Upper lobe of left lung (tissue), 6 donors: ENCODE results near the gene MYO3B. TPM values are rescaled to one million over a fixed set of nuclear protein-coding genes. Genes with fewer than 3 reads are reported as not detected.

Experiments used
- ATAC-seq, 2 donors: fragments of 200-7000 bp; cut with Tn5 transposase; one replicate each; pipeline ENCODE4 v1.9.1; 2022; ENCODE audit warnings: mild to moderate bottlenecking in 2 of 2, moderate library complexity in 2 of 2; ENCODE audit not compliant: low FRiP score in 2 of 2
- DNase-seq, 2 donors: peaks; one replicate each; pipeline ENCODE4 v3.0.0-alpha.2; 2019 to 2020
- H3K27ac ChIP-seq, 4 donors: fragments of 200-600 bp; sonication (generic); one replicate each; pipeline ENCODE4 v1.5.1; 2016 to 2019
- H3K27me3 ChIP-seq, 4 donors: fragments of 200-600 bp; sonication (generic); one replicate each; pipeline ENCODE4 v1.5.1; 2017 to 2019
- H3K36me3 ChIP-seq, 4 donors: fragments of 200-600 bp; sonication (generic); one replicate each; pipeline ENCODE4 v1.5.1; 2016 to 2019
- H3K4me1 ChIP-seq, 4 donors: fragments of 200-600 bp; sonication (generic); one replicate each; pipeline ENCODE4 v1.5.1; 2018 to 2019
- H3K4me3 ChIP-seq, 4 donors: fragments of 200-600 bp; sonication (generic); one replicate each; pipeline ENCODE4 v1.5.1; 2017 to 2019; ENCODE audit warnings: mild to moderate bottlenecking in 2 of 4, moderate library complexity in 1 of 4
- H3K9me3 ChIP-seq, 4 donors: fragments of 200-600 bp; sonication (generic); one replicate each; pipeline ENCODE4 v1.5.1; 2018 to 2019
- EP300 ChIP-seq, 4 donors: sonication (generic); formaldehyde crosslinking; IDR thresholded peaks; one replicate each; pipeline ENCODE4 v1.5.1; 2017; ENCODE audit warnings: antibody characterized with exemption in 4 of 4, control low read depth in 2 of 4
- POLR2A ChIP-seq, 4 donors: fragments of 450-650 bp; IDR thresholded peaks; one replicate each; pipeline ENCODE4 v1.5.1; 2016 to 2017; ENCODE audit warnings: antibody characterized with exemption in 4 of 4, mild to moderate bottlenecking in 2 of 4
- POLR2AphosphoS5 ChIP-seq, 2 donors: sonication (generic); formaldehyde crosslinking; IDR thresholded peaks; one replicate each; pipeline ENCODE4 v1.5.1; 2017; ENCODE audit warnings: antibody characterized with exemption in 2 of 2
- WGBS, 2 donors: methylation state at CpG; one replicate each; pipeline ENCODE4 v1.1.5; 2017 to 2018; 5-methylcytosine and 5-hydroxymethylcytosine counted together
- total RNA-seq, 6 donors: library from RNA; depleted of rRNA in 4 of 6; stranded (reverse); fragments of >200 nt in 4 of 6; gene quantifications; one replicate each; pipeline versions ENCODE4 v1.1.0 to v1.2.1, GENCODE V29; 2016 to 2021
- TF ChIP-seq, protein P1 (sequence below), 6 experiments: fragments of 450-650 bp in 4 of 6; fragments of 200-600 bp in 2 of 6; sonication (generic) in 2 of 6; IDR thresholded peaks; one replicate each; pipeline ENCODE4 v1.5.1; 2016 to 2019; ENCODE audit warnings: antibody characterized with exemption in 6 of 6
- donor health status: DM: no; HTN: no; CAD: no; lungs with moderate emphysema.
- donor health status: DM: no; HTN: yes; CAD: no; lungs with severe emphysema.

Gene MYO3B
- total RNA-seq, 6 donors from 2014 or later: 0.09 to 0.20 (median 0.13) TPM; not detected in 3

DNA sequence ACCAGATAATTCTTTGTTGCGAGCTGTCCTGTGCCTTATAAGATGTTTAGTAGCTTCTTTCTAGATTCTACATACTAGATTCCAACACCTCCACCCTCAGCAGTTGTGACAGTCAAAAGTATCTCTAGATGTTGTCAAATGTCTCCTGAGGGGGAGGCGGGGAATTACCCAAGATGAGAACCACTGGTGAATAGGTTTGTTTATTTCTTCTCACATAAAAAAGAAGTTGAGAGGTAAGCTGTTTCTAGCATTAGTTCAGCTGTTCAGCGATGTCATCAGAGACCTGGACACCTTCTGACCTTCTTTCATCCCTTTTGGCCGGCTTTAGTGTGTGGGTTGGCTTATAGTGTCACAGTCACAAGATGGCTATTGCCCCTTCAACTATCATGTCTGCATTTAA is 299.7 kb downstream of the MYO3B start:
- TF ChIP-seq, protein P1, sequence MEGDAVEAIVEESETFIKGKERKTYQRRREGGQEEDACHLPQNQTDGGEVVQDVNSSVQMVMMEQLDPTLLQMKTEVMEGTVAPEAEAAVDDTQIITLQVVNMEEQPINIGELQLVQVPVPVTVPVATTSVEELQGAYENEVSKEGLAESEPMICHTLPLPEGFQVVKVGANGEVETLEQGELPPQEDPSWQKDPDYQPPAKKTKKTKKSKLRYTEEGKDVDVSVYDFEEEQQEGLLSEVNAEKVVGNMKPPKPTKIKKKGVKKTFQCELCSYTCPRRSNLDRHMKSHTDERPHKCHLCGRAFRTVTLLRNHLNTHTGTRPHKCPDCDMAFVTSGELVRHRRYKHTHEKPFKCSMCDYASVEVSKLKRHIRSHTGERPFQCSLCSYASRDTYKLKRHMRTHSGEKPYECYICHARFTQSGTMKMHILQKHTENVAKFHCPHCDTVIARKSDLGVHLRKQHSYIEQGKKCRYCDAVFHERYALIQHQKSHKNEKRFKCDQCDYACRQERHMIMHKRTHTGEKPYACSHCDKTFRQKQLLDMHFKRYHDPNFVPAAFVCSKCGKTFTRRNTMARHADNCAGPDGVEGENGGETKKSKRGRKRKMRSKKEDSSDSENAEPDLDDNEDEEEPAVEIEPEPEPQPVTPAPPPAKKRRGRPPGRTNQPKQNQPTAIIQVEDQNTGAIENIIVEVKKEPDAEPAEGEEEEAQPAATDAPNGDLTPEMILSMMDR (IDR thresholded peaks at IDR 0.05): no peak
- TF ChIP-seq EP300 (IDR thresholded peaks at IDR 0.05) (no peak), POLR2A (IDR thresholded peaks at IDR 0.05) (no peak)
- H3K27ac ChIP-seq: no peak overlapping the region
- ATAC-seq: no peak
- no peaks in the 10 kb centered on the region for H3K36me3 ChIP-seq
- H3K4me1 ChIP-seq: no peaks in the 10 kb centered on the region
- H3K9me3 ChIP-seq: no peaks in the 10 kb centered on the region
- WGBS, 2 donors: 62 to 69% methylated on average over 4 of the region's 4 CpGs
- H3K4me3 ChIP-seq: no peak overlapping the region
- H3K27me3 ChIP-seq: no peaks in the 10 kb centered on the region
- DNase-seq: no peak

DNA sequence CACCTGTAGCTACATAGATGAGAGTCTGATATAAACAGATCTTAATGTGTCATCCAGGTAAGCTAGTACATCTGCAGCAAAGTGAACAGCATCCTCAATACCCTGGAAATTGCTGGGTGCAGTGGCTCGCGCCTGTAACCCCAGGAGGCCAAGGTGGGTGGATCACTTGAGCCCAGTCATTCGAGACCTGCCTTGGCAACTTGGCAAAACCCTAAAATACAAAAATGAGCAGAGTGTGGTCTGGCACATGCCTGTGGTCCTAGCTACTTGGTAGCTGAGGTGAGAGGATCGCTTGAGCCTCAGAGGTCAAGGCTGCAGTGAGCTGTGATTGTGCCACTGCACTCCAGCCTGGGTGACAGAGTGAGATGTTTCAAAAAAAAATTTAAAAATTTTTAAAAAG is 303.3 kb downstream of the MYO3B start:
- H3K4me3 ChIP-seq: no peak overlapping the region
- ATAC-seq: no peak
- TF ChIP-seq EP300 (IDR thresholded peaks at IDR 0.05) (no peak), POLR2AphosphoS5 (IDR thresholded peaks at IDR 0.05) (no peak), POLR2A (IDR thresholded peaks at IDR 0.05) (no peak)
- TF ChIP-seq, protein P1 (IDR thresholded peaks at IDR 0.05): no peak
- WGBS, 2 donors: 90 to 92% methylated on average over 4 of the region's 4 CpGs
- H3K4me1 ChIP-seq: no peaks in the 10 kb centered on the region
- H3K9me3 ChIP-seq: no peaks in the 10 kb centered on the region
- H3K36me3 ChIP-seq: no peaks in the 10 kb centered on the region
- no peak for DNase-seq
- H3K27ac ChIP-seq: no peak overlapping the region
- no peaks in the 10 kb centered on the region for H3K27me3 ChIP-seq

DNA sequence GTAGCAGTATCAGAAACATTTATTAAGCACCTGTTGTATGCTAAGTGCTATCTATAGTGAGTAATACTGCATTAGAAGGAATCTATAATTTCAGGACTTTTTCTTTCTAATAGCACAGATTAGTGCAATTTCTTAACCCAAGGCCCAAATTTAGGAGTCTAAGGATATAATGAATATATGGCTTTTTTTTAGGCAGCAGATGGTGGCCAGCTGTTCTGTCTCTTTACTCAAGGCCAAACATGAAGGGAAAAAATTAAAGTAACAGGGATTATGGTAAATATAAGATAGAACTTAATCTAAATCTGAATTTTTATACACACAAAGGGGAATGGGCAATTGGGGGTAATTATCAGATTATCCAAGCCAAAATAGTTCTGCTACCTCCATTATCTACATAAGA is 306.6 kb downstream of the MYO3B start:
- Histone ChIP-seq H3K9me3 (no peaks in the 10 kb centered on the region), H3K36me3 (no peaks in the 10 kb centered on the region), H3K27ac (no peak overlapping the region), H3K4me3 (no peak overlapping the region), H3K4me1 (no peaks in the 10 kb centered on the region), H3K27me3 (no peaks in the 10 kb centered on the region)
- ATAC-seq (no peak), DNase-seq (no peak)
- TF ChIP-seq, protein P1 (IDR thresholded peaks at IDR 0.05): no peak
- no peak for TF ChIP-seq POLR2A (IDR thresholded peaks at IDR 0.05)
- no peak for TF ChIP-seq EP300 (IDR thresholded peaks at IDR 0.05)
- TF ChIP-seq POLR2AphosphoS5 (IDR thresholded peaks at IDR 0.05): no peak

DNA sequence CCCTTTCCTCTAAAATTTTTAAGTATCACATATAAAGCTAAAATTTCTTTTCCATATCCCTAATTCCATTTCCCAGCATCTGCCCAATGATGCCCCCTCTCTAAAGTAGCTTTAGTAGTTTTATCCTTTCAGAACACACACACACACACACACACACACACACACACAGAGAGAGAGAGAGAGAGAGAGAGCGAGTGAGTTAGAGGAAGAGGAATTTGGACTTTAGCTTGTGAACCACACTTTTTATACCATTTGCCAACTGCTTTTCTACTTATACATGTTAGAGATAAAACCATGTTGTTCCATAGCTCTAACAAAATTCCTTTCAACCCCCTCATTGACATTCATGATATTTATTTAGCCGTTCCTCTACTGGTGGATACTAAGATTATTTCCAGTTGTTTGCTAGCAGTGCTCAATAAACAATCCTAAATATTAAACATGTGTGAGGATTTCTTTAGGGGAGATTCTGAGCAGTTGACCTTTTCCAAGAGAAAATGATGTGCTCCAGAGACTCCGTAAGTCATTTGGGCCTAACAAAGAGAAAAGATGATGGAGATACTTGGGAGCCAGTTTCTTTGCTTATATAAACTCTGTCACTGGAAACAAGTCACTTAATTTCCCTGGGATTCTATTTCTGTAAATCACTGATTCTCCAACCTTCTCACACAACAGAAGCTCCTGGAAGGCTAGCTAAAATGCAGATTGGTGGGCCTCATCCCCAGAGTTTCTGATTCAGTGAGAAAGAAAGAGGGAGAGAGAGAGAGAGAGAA is 307.5 kb downstream of the MYO3B start:
- Histone ChIP-seq H3K36me3 (no peaks in the 10 kb centered on the region), H3K27ac (no peak overlapping the region), H3K9me3 (no peaks in the 10 kb centered on the region), H3K4me1 (no peaks in the 10 kb centered on the region), H3K27me3 (no peaks in the 10 kb centered on the region), H3K4me3 (no peak overlapping the region)
- no peak for DNase-seq
- WGBS, 2 donors: 78 to 83% methylated on average over 3 of the region's 3 CpGs
- ATAC-seq: no peak
- no peak for TF ChIP-seq POLR2AphosphoS5 (IDR thresholded peaks at IDR 0.05)
- TF ChIP-seq EP300 (IDR thresholded peaks at IDR 0.05): no peak
- TF ChIP-seq, protein P1 (IDR thresholded peaks at IDR 0.05): no peak
- no peak for TF ChIP-seq POLR2A (IDR thresholded peaks at IDR 0.05)

DNA sequence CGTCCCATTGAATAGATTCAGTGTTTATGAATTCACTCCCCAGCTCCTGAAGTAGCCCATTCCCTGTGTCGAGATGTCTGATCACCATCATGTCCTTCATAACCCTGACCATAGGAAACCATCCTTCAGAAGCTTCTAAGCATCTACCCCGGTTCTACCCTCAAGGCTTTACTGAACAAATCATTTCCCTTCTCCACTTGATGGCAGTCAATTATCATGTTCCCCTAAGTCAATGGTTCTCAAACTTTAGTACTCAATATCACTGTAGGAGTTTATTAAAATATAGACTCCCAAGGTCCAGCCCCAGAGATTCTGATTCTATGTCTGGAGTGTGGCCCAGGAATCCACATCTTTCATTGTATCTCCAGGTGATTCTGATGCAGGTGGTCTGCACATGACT is 308.8 kb downstream of the MYO3B start:
- Histone ChIP-seq H3K36me3 (no peaks in the 10 kb centered on the region), H3K27me3 (no peaks in the 10 kb centered on the region), H3K27ac (no peak overlapping the region), H3K4me3 (no peak overlapping the region), H3K9me3 (no peaks in the 10 kb centered on the region), H3K4me1 (no peaks in the 10 kb centered on the region)
- DNase-seq (no peak), ATAC-seq (peak in 1 of 2 donors; percentile 22)
- TF ChIP-seq, protein P1 (IDR thresholded peaks at IDR 0.05): peak in 1 of 6 experiments; percentile 17
- no peak for TF ChIP-seq EP300 (IDR thresholded peaks at IDR 0.05)
- 77 to 82% methylated on average over 3 of the region's 3 CpGs for WGBS, 2 donors
